Tibial nerve (tissue), 3 donors: ENCODE measurements around the gene SYT9.

ENCODE experiments used
- POLR2A ChIP-seq, 2 donors: fragments of 450-650 bp; IDR thresholded peaks; one replicate each; pipeline ENCODE4 v1.6.1; 2017; ENCODE audit warnings: antibody characterized with exemption in 2 of 2, mild to moderate bottlenecking in 2 of 2, moderate library complexity in 2 of 2
- TF ChIP-seq, protein P1 (sequence below), 5 experiments: fragments of 200-600 bp in 3 of 5; fragments of 450-650 bp in 2 of 5; sonication (generic) in 3 of 5; IDR thresholded peaks; one replicate each; pipeline ENCODE4 v1.5.1; 2016 to 2019; ENCODE audit warnings: antibody characterized with exemption in 5 of 5, mild to moderate bottlenecking in 3 of 5, moderate library complexity in 2 of 5

GRCh38 chr11:7450836-7451235, 199.1 kb downstream of the SYT9 start:
- TF ChIP-seq, protein P1, sequence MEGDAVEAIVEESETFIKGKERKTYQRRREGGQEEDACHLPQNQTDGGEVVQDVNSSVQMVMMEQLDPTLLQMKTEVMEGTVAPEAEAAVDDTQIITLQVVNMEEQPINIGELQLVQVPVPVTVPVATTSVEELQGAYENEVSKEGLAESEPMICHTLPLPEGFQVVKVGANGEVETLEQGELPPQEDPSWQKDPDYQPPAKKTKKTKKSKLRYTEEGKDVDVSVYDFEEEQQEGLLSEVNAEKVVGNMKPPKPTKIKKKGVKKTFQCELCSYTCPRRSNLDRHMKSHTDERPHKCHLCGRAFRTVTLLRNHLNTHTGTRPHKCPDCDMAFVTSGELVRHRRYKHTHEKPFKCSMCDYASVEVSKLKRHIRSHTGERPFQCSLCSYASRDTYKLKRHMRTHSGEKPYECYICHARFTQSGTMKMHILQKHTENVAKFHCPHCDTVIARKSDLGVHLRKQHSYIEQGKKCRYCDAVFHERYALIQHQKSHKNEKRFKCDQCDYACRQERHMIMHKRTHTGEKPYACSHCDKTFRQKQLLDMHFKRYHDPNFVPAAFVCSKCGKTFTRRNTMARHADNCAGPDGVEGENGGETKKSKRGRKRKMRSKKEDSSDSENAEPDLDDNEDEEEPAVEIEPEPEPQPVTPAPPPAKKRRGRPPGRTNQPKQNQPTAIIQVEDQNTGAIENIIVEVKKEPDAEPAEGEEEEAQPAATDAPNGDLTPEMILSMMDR (IDR thresholded peaks at IDR 0.05), result no peak
- no peak for TF ChIP-seq POLR2A (IDR thresholded peaks at IDR 0.05)
